ENCODE data around the gene GALR3.

DNA sequence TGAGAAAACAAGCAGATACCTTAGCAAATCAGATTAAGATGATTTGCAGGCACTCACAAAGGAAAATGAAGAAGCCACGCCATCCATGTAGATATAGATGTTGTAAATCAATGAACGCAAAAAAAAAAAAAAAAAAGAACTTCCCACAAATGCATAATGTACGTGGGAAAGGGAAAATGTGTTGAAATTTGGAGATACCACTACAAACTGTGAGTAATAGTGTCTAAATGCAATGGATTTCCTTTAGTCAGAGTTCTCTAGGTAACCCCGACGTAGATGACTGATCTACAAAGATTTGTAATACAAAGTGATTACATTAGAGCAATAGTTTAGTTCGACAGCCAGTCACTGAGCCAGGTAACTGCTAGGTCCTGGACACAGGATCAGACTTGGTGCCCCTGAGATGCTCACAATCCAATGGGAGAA is 21.7 kb downstream of the GALR3 start:
- TF ChIP-seq, protein P1, sequence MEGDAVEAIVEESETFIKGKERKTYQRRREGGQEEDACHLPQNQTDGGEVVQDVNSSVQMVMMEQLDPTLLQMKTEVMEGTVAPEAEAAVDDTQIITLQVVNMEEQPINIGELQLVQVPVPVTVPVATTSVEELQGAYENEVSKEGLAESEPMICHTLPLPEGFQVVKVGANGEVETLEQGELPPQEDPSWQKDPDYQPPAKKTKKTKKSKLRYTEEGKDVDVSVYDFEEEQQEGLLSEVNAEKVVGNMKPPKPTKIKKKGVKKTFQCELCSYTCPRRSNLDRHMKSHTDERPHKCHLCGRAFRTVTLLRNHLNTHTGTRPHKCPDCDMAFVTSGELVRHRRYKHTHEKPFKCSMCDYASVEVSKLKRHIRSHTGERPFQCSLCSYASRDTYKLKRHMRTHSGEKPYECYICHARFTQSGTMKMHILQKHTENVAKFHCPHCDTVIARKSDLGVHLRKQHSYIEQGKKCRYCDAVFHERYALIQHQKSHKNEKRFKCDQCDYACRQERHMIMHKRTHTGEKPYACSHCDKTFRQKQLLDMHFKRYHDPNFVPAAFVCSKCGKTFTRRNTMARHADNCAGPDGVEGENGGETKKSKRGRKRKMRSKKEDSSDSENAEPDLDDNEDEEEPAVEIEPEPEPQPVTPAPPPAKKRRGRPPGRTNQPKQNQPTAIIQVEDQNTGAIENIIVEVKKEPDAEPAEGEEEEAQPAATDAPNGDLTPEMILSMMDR (tag by site-specific recombination; IDR thresholded peaks at IDR 0.05): no peak
- no peak for TF ChIP-seq ZNF18 (tag by site-specific recombination; IDR thresholded peaks at IDR 0.05)
- no peak for TF ChIP-seq MZF1 (tag by site-specific recombination; IDR thresholded peaks at IDR 0.05; ENCODE audit: borderline replicate concordance)
- TF ChIP-seq, protein P2, sequence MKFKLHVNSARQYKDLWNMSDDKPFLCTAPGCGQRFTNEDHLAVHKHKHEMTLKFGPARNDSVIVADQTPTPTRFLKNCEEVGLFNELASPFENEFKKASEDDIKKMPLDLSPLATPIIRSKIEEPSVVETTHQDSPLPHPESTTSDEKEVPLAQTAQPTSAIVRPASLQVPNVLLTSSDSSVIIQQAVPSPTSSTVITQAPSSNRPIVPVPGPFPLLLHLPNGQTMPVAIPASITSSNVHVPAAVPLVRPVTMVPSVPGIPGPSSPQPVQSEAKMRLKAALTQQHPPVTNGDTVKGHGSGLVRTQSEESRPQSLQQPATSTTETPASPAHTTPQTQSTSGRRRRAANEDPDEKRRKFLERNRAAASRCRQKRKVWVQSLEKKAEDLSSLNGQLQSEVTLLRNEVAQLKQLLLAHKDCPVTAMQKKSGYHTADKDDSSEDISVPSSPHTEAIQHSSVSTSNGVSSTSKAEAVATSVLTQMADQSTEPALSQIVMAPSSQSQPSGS (tag by site-specific recombination; IDR thresholded peaks at IDR 0.05; ENCODE audit: low read depth): no peak
- TF ChIP-seq, protein P3, sequence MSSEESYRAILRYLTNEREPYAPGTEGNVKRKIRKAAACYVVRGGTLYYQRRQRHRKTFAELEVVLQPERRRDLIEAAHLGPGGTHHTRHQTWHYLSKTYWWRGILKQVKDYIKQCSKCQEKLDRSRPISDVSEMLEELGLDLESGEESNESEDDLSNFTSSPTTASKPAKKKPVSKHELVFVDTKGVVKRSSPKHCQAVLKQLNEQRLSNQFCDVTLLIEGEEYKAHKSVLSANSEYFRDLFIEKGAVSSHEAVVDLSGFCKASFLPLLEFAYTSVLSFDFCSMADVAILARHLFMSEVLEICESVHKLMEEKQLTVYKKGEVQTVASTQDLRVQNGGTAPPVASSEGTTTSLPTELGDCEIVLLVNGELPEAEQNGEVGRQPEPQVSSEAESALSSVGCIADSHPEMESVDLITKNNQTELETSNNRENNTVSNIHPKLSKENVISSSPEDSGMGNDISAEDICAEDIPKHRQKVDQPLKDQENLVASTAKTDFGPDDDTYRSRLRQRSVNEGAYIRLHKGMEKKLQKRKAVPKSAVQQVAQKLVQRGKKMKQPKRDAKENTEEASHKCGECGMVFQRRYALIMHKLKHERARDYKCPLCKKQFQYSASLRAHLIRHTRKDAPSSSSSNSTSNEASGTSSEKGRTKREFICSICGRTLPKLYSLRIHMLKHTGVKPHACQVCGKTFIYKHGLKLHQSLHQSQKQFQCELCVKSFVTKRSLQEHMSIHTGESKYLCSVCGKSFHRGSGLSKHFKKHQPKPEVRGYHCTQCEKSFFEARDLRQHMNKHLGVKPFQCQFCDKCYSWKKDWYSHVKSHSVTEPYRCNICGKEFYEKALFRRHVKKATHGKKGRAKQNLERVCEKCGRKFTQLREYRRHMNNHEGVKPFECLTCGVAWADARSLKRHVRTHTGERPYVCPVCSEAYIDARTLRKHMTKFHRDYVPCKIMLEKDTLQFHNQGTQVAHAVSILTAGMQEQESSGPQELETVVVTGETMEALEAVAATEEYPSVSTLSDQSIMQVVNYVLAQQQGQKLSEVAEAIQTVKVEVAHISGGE (tag by site-specific recombination; conservative IDR thresholded peaks at IDR 0.05; ENCODE audit: low read depth): no peak
- TF ChIP-seq PBX3 (CRISPR knock-in tag; IDR thresholded peaks at IDR 0.05): no peak

Data from HEK293 (cell line).